ENCODE results near the gene MAGI2.

MAGI2 gene

DNA sequence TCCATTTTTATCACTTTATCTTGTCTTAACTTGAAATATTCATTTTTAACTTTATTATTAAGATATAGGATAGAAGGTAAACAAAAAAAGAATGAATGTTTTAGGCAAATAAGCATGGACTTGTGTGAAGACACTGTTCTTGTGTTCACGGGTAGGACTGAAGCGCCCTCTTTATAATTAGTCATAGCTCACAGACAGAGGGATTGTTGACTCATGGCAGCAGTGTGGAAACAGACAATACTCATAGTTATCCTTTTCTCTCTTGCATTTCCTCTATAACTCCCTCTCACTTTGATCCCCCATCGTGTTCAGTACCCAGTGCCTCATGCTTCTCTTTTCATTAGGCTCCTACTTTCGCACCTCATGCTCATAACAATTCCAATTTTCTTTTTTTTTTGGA is 923.1 kb downstream of the MAGI2 start:
- no peak overlapping the region for H3K27ac ChIP-seq
- TF ChIP-seq, protein P1, sequence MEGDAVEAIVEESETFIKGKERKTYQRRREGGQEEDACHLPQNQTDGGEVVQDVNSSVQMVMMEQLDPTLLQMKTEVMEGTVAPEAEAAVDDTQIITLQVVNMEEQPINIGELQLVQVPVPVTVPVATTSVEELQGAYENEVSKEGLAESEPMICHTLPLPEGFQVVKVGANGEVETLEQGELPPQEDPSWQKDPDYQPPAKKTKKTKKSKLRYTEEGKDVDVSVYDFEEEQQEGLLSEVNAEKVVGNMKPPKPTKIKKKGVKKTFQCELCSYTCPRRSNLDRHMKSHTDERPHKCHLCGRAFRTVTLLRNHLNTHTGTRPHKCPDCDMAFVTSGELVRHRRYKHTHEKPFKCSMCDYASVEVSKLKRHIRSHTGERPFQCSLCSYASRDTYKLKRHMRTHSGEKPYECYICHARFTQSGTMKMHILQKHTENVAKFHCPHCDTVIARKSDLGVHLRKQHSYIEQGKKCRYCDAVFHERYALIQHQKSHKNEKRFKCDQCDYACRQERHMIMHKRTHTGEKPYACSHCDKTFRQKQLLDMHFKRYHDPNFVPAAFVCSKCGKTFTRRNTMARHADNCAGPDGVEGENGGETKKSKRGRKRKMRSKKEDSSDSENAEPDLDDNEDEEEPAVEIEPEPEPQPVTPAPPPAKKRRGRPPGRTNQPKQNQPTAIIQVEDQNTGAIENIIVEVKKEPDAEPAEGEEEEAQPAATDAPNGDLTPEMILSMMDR (conservative IDR thresholded peaks at IDR 0.05), result no peak

DNA sequence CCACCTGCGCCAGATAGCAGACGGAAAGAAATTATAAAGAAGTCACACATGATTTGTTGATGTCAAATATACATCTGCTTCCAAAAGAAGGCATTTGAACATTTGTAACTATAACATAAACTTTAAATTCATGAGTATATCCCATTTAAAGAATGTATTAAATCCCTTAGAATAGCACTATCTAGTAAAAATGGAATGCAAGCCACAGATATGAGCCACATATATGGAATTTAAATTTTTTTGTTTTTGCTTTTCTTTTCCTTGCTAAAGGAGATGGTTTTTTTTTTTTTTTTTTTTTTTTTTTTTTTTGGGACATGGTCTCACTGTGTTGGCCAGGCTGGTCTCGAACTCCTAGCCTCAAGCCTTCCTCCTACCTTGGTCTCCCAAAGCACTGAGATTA is 924.1 kb downstream of the MAGI2 start:
- no peak overlapping the region for H3K27ac ChIP-seq
- TF ChIP-seq, protein P1 (conservative IDR thresholded peaks at IDR 0.05), result no peak

GRCh38 chr7:78528964-78529363 is 924.5 kb downstream of the MAGI2 start:
- H3K27ac ChIP-seq, result no peak overlapping the region
- TF ChIP-seq, protein P1 (conservative IDR thresholded peaks at IDR 0.05), result no peak

GRCh38 chr7:78523930-78524329 is 929.5 kb downstream of the MAGI2 start:
- H3K27ac ChIP-seq, result 0 out of 2 replicates have a peak overlapping the region, but pooled peaks have one; percentile 17
- TF ChIP-seq, protein P1 (conservative IDR thresholded peaks at IDR 0.05), result no peak

DNA sequence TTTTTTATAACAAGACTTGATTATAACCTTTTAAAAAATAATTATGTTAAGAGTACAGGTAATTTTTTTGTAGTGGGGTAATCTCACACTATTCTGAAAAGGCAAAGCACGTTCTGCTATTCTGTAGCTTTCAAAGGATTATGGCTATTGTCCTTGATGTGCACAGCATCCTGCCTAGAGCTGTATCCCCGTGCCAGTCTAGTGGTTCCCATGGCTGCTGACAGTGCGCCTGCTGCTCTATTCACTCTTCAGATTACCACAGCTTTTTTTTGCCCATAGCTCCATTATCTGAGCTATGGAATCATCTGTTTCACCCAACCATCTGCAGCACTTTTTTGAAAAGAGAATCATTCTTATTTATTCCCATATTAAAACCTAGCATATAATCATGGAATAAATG is 931.5 kb downstream of the MAGI2 start:
- no peak overlapping the region for H3K27ac ChIP-seq
- TF ChIP-seq, protein P1 (conservative IDR thresholded peaks at IDR 0.05), result no peak

DNA sequence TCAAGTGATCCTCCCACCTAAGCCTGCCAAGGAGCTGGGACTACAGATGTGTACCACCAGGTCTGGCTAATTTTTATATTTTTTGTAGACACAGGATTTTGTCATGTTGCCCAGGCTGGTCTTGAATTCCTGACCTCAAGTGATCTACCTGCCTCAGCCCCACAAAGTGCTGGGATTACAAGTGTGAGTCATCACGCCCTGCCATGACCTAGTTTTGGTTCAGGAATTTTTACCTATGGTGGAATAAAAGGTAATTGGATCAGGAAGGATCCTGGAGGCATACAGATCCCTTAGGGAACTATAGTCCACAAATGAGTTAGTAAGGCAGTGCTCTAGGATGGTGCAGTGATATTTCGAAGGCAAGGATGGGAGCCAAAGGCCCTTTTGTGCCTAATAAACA is 937.0 kb downstream of the MAGI2 start:
- TF ChIP-seq, protein P1 (conservative IDR thresholded peaks at IDR 0.05), result no peak

GRCh38 chr7:78514634-78515033 is 938.8 kb downstream of the MAGI2 start:
- TF ChIP-seq, protein P1 (conservative IDR thresholded peaks at IDR 0.05), result no peak
- H3K27ac ChIP-seq, result no peak overlapping the region

More for the DNA sequence above, 937.0 kb downstream of the MAGI2 start:
- H3K27ac ChIP-seq, result no peak overlapping the region
